Smooth muscle cell (in vitro differentiated cells): ENCODE data around the gene NBPF1. TPM values are rescaled to one million over a fixed set of nuclear protein-coding genes. Genes with fewer than 3 reads are reported as not detected.
"Not testable (repeated sequence)": the region's sequence is repeated elsewhere in the genome, so short reads cannot be mapped to it uniquely, and the experiment has no call there.

Source experiments
- DNase-seq: peaks from one replicate; lab custom pipeline; 2025; ENCODE audit not compliant: unreplicated experiment; lab: John Stamatoyannopoulos, UW
- H2AFZ ChIP-seq: fragments of 200-600 bp; sonication (generic); 2 replicates; pipeline ENCODE4 v1.6.0; 2016; ENCODE audit warnings: antibody characterized with exemption, low read depth, mild to moderate bottlenecking
- H3F3A ChIP-seq: fragments of 200-600 bp; sonication (generic); 2 replicates; pipeline ENCODE4 v1.6.0; 2017; ENCODE audit warnings: antibody characterized with exemption, low read depth
- H3K27ac ChIP-seq: fragments of 200-600 bp; sonication (generic); 2 replicates; pipeline ENCODE4 v1.5.1; 2016; ENCODE audit warnings: low read depth, mild to moderate bottlenecking
- H3K27me3 ChIP-seq: fragments of 200-600 bp; sonication (generic); 2 replicates; pipeline ENCODE4 v1.6.1; 2016; ENCODE audit warnings: low read depth, mild to moderate bottlenecking
- H3K36me3 ChIP-seq: fragments of 200-600 bp; sonication (generic); 2 replicates; pipeline ENCODE4 v1.5.1; 2016; ENCODE audit warnings: low read depth
- H3K4me1 ChIP-seq: fragments of 200-600 bp; sonication (generic); 2 replicates; pipeline ENCODE4 v1.5.1; 2016; ENCODE audit warnings: low read depth
- H3K4me2 ChIP-seq: fragments of 200-600 bp; sonication (generic); 2 replicates; pipeline ENCODE4 v1.6.0; 2016; ENCODE audit warnings: mild to moderate bottlenecking
- H3K4me3 ChIP-seq: fragments of 200-600 bp; sonication (generic); 2 replicates; pipeline ENCODE4 v1.5.1; 2016; ENCODE audit warnings: mild to moderate bottlenecking
- H3K79me2 ChIP-seq: fragments of 200-600 bp; sonication (generic); 2 replicates; pipeline ENCODE4 v1.6.0; 2016; ENCODE audit warnings: low read depth, mild to moderate bottlenecking
- H3K9ac ChIP-seq: fragments of 200-600 bp; sonication (generic); 2 replicates; pipeline ENCODE4 v1.6.0; 2016; ENCODE audit warnings: low read depth
- H3K9me3 ChIP-seq: fragments of 200-600 bp; sonication (generic); replicated peaks from 2 replicates; pipeline ENCODE4 v1.5.1; 2016; ENCODE audit warnings: low read depth
- H4K20me1 ChIP-seq: fragments of 200-600 bp; sonication (generic); 2 replicates; pipeline ENCODE4 v1.6.0; 2016; ENCODE audit warnings: low read depth
- WGBS: methylation state at CpG from one replicate; pipeline ENCODE4 v1.1.7; 2016; ENCODE audit warnings: low lambda C conversion rate; 5-methylcytosine and 5-hydroxymethylcytosine counted together
- polyA plus RNA-seq: library from polyadenylated mRNA; unstranded; fragments of >200 nt; fragmentation: Nextera tagmentation; extraction: Ambion mirVana; gene quantifications from 2 replicates; pipeline ENCODE4 v1.2.1, GENCODE V29; 2016
- total RNA-seq: library from RNA; depleted of rRNA; stranded (reverse); fragments of >200 nt; gene quantifications from 2 replicates; pipeline ENCODE4 v1.2.3, GENCODE V29; 2014

NBPF1 gene
- total and polyA plus RNA-seq, 2 experiments from 2014 or later = 18.1 to 28.7 TPM

GRCh38 chr1:16639091-16640031 is 26.0 kb upstream of the NBPF1 start:
- 76% methylated on average over 11 of the region's 11 CpGs for WGBS
- H3K27me3 ChIP-seq, H3K4me1 ChIP-seq, H3K9me3 ChIP-seq, H2AFZ ChIP-seq, H3K36me3 ChIP-seq, H3F3A ChIP-seq, H3K27ac ChIP-seq, H3K9ac ChIP-seq, H3K4me3 ChIP-seq, H3K4me2 ChIP-seq, DNase-seq: not testable (repeated sequence)
- Histone ChIP-seq H3K79me2 (peaks cover 62% of the 10 kb centered on the region), H4K20me1 (peaks cover 41% of the 10 kb centered on the region)

- H3K27me3 ChIP-seq, H3K4me3 ChIP-seq, DNase-seq, H2AFZ ChIP-seq, H3F3A ChIP-seq, H3K9ac ChIP-seq, H3K9me3 ChIP-seq, H3K27ac ChIP-seq, H3K4me2 ChIP-seq, H3K36me3 ChIP-seq, H3K4me1 ChIP-seq: not testable (repeated sequence)
- 96% methylated on average over 6 of the region's 6 CpGs for WGBS
- Histone ChIP-seq H4K20me1 (peaks cover 47% of the 10 kb centered on the region), H3K79me2 (peaks cover 52% of the 10 kb centered on the region)
Measured at GRCh38 chr1:16637941-16638778, 24.8 kb upstream of the NBPF1 start.

GRCh38 chr1:16636551-16637195 is 23.3 kb upstream of the NBPF1 start:
- Histone ChIP-seq H3K79me2 (peaks cover 38% of the 10 kb centered on the region), H4K20me1 (peaks cover 44% of the 10 kb centered on the region)
- H3K36me3 ChIP-seq, H3K27ac ChIP-seq, H3F3A ChIP-seq, DNase-seq, H3K4me3 ChIP-seq, H3K9me3 ChIP-seq, H3K27me3 ChIP-seq, H2AFZ ChIP-seq, H3K9ac ChIP-seq, H3K4me1 ChIP-seq, H3K4me2 ChIP-seq: not testable (repeated sequence)
- WGBS = 88% methylated on average over 10 of the region's 10 CpGs

- H3K9me3 ChIP-seq, H3K27ac ChIP-seq, H3K36me3 ChIP-seq, H3K4me2 ChIP-seq, H3K4me1 ChIP-seq, H3K9ac ChIP-seq, H3K27me3 ChIP-seq, H3F3A ChIP-seq, DNase-seq, H2AFZ ChIP-seq, H3K4me3 ChIP-seq: not testable (repeated sequence)
- WGBS = 97% methylated on average over 5 of the region's 5 CpGs
- peaks cover 44% of the 10 kb centered on the region for H4K20me1 ChIP-seq
- H3K79me2 ChIP-seq = peaks cover 31% of the 10 kb centered on the region
Measured at GRCh38 chr1:16635959-16636358, 22.6 kb upstream of the NBPF1 start.

- DNase-seq, H3K9me3 ChIP-seq, H3K27ac ChIP-seq, H3F3A ChIP-seq, H2AFZ ChIP-seq, H3K4me2 ChIP-seq, H3K27me3 ChIP-seq, H3K9ac ChIP-seq, H3K36me3 ChIP-seq, H3K4me3 ChIP-seq, H3K4me1 ChIP-seq: not testable (repeated sequence)
- peaks cover 28% of the 10 kb centered on the region for H4K20me1 ChIP-seq
- H3K79me2 ChIP-seq = peaks cover 14% of the 10 kb centered on the region
- WGBS = 98% methylated on average over 6 of the region's 6 CpGs
Measured at GRCh38 chr1:16633540-16634282, 20.3 kb upstream of the NBPF1 start.

GRCh38 chr1:16632044-16632850 is 18.9 kb upstream of the NBPF1 start:
- H3K4me2 ChIP-seq, H3K4me3 ChIP-seq, H2AFZ ChIP-seq, H3K9me3 ChIP-seq, H3F3A ChIP-seq, H3K27me3 ChIP-seq, DNase-seq, H3K9ac ChIP-seq, H3K4me1 ChIP-seq, H3K27ac ChIP-seq: not testable (repeated sequence)
- peaks cover 14% of the 10 kb centered on the region for H3K79me2 ChIP-seq
- 96% methylated on average over 14 of the region's 14 CpGs for WGBS
- H3K36me3 ChIP-seq = peaks cover 16% of the 10 kb centered on the region
- peaks cover 24% of the 10 kb centered on the region for H4K20me1 ChIP-seq
